PC-9 (cell line): Measurements from ENCODE around the gene TMEM108. TPM values are rescaled to one million over a fixed set of nuclear protein-coding genes. Genes with fewer than 3 reads are reported as not detected.

Experiments used
- BruUV-seq: library from RNA; stranded (reverse); fragments of 400-500 nt; replicated peaks from 2 replicates; lab custom pipeline; 2021; lab: Mats Ljungman, UMichigan
- CTCF ChIA-PET: fragments of 300-600 bp; sonication (Branson Sonifier 250); formaldehyde crosslinking; loops from one replicate; lab custom pipeline; 2022; ENCODE audit warnings: antibody characterized with exemption; lab: Charles Lee
- POLR2A ChIA-PET: fragments of 300-600 bp; sonication (Branson Sonifier 250); formaldehyde crosslinking; loops from one replicate; lab custom pipeline; 2022; ENCODE audit warnings: antibody characterized with exemption; ENCODE audit not compliant: unreplicated experiment; lab: Charles Lee
- DNase-seq, 2 experiments: peaks; one replicate each; pipeline versions ENCODE4 v3.0.0 to v3.0.0-alpha.2; 2015 to 2022; ENCODE audit warnings: mixed read lengths in 1 of 2
- H2AFZ ChIP-seq: fragments of 200-600 bp; sonication (generic); 2 replicates; pipeline ENCODE4 v1.8.1; 2017; ENCODE audit warnings: antibody characterized with exemption
- H3F3A ChIP-seq: fragments of 200-600 bp; sonication (generic); 2 replicates; pipeline ENCODE4 v1.8.1; 2017; ENCODE audit warnings: antibody characterized with exemption, mild to moderate bottlenecking, low read depth; ENCODE audit not compliant: insufficient read depth
- H3K27ac ChIP-seq: fragments of 200-600 bp; sonication (generic); 2 replicates; pipeline ENCODE4 v1.6.1; 2016; ENCODE audit warnings: mixed run types
- H3K27me3 ChIP-seq: fragments of 200-600 bp; sonication (generic); 2 replicates; pipeline ENCODE4 v1.6.1; 2016; ENCODE audit warnings: low read depth, mixed run types; ENCODE audit not compliant: insufficient read depth
- H3K36me3 ChIP-seq: fragments of 200-600 bp; sonication (generic); 2 replicates; pipeline ENCODE4 v1.6.1; 2016; ENCODE audit warnings: low read depth, mixed run types
- H3K4me1 ChIP-seq: fragments of 200-600 bp; sonication (generic); replicated peaks from 2 replicates; pipeline ENCODE4 v1.6.1; 2016; ENCODE audit warnings: mixed run types; ENCODE audit not compliant: insufficient read depth
- H3K4me2 ChIP-seq: fragments of 200-600 bp; sonication (generic); 2 replicates; pipeline ENCODE4 v1.6.1; 2017; ENCODE audit warnings: mixed run types
- H3K4me3 ChIP-seq: fragments of 200-600 bp; sonication (generic); 2 replicates; pipeline ENCODE4 v1.6.1; 2016; ENCODE audit warnings: mixed run types
- H3K79me2 ChIP-seq: fragments of 200-600 bp; sonication (generic); 2 replicates; pipeline ENCODE4 v1.6.1; 2017; ENCODE audit warnings: low read depth, mixed run types
- H3K9me2 ChIP-seq: fragments of 200-600 bp; sonication (generic); 2 replicates; pipeline ENCODE4 v1.8.1; 2017; ENCODE audit warnings: mild to moderate bottlenecking; ENCODE audit not compliant: insufficient read depth
- H3K9me3 ChIP-seq: fragments of 200-600 bp; sonication (generic); 2 replicates; pipeline ENCODE4 v1.8.1; 2016; ENCODE audit warnings: low read depth; ENCODE audit not compliant: insufficient read depth
- H4K20me1 ChIP-seq: fragments of 200-600 bp; sonication (generic); 2 replicates; pipeline ENCODE4 v1.8.1; 2017; ENCODE audit not compliant: insufficient read depth
- EZH2 ChIP-seq: fragments of 200-600 bp; sonication (generic); IDR thresholded peaks from 2 replicates; pipeline ENCODE4 v1.8.0; 2017; ENCODE audit warnings: antibody characterized with exemption, low read depth
- intact Hi-C: fragments of 100-400 bp; cut with micrococcal nuclease; formaldehyde crosslinking; loops from one replicate; pipeline ENCODE4 v1.10.0; 2022; ENCODE audit not compliant: unreplicated experiment
- total RNA-seq: library from RNA; stranded (reverse); gene quantifications from 2 replicates; pipeline ENCODE4 v1.2.3, GENCODE V29; 2021
- TF ChIP-seq, protein P1 (sequence below): fragments of 200-600 bp; sonication (generic); conservative IDR thresholded peaks from 2 replicates; pipeline ENCODE4 v1.6.1; 2017; ENCODE audit warnings: mixed run types, antibody characterized with exemption, mild to moderate bottlenecking, moderate library complexity

Gene TMEM108
- total RNA-seq, 1 experiment from 2014 or later, result not detected

GRCh38 chr3:133330065-133330464 lies 291.9 kb downstream of the TMEM108 start:
- ChIA-PET CTCF (no interaction called here), POLR2A (no interaction called here)
- Histone ChIP-seq H3K36me3 (no peaks in the 10 kb centered on the region), H2AFZ (no peak overlapping the region), H3K4me1 (no peaks in the 10 kb centered on the region), H3K4me2 (no peak overlapping the region), H3K9me2 (no peaks in the 10 kb centered on the region), H3F3A (no peaks in the 10 kb centered on the region), H3K27ac (no peak overlapping the region), H4K20me1 (no peaks in the 10 kb centered on the region), H3K9me3 (no peaks in the 10 kb centered on the region), H3K4me3 (no peak overlapping the region), H3K79me2 (no peaks in the 10 kb centered on the region), H3K27me3 (peaks cover 49% of the 10 kb centered on the region)
- intact Hi-C loops, result no loop called here
- no peak for TF ChIP-seq EZH2
- TF ChIP-seq, protein P1, sequence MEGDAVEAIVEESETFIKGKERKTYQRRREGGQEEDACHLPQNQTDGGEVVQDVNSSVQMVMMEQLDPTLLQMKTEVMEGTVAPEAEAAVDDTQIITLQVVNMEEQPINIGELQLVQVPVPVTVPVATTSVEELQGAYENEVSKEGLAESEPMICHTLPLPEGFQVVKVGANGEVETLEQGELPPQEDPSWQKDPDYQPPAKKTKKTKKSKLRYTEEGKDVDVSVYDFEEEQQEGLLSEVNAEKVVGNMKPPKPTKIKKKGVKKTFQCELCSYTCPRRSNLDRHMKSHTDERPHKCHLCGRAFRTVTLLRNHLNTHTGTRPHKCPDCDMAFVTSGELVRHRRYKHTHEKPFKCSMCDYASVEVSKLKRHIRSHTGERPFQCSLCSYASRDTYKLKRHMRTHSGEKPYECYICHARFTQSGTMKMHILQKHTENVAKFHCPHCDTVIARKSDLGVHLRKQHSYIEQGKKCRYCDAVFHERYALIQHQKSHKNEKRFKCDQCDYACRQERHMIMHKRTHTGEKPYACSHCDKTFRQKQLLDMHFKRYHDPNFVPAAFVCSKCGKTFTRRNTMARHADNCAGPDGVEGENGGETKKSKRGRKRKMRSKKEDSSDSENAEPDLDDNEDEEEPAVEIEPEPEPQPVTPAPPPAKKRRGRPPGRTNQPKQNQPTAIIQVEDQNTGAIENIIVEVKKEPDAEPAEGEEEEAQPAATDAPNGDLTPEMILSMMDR, result no peak
- no peak for DNase-seq
- BruUV-seq, result no TSS peak

DNA sequence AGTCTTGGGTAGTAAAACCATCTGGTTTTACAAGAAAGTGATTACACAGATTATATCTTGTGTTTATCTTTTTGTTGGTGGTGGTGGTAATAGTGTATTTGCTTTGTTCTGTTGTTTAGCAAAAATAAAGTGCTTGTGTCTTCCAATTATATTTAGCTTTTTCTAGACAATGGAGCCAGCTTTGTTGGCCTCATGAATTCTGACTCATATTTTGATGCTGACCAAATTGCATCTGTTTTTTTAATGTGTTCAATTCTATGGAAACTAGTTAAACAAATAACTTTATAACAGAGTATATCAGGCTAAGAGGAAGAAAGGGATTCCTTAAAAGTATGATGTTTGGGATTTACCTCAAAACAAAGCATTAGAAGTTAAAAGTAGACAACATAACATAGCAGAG lies 292.3 kb downstream of the TMEM108 start:
- BruUV-seq, result no TSS peak
- ChIA-PET POLR2A (no interaction called here), CTCF (no interaction called here)

DNA sequence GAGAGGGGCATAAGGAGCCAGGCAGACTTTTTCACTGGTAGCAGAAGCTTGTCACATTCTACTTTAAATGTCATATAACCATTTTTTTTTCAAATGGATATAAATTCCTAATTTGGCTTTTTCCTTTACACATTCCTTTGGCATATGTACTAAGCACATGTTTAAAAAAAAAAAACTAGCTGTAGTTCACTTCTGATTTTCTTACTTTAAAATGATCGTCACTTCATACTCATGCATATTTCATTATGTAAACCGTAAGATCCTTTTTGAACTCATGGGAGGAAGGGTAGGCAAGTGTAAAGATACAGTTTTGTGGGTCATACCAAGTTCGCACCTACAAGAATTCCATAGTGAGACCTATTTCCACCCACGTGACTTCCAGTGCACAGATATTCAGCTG lies 316.5 kb downstream of the TMEM108 start:
- ChIA-PET POLR2A (interaction anchor here (0.6 kb wide), 1 partner anchor 1984 kb away, joined by 3 read pairs; no protein-coding TSS in a partner anchor), CTCF (no interaction called here)
- no peaks in the 10 kb centered on the region for H3K4me1 ChIP-seq
- H3K9me3 ChIP-seq, result no peaks in the 10 kb centered on the region
- H3F3A ChIP-seq, result no peaks in the 10 kb centered on the region
- H2AFZ ChIP-seq, result no peak overlapping the region
- H3K4me2 ChIP-seq, result no peak overlapping the region
- no peaks in the 10 kb centered on the region for H3K79me2 ChIP-seq
- H3K9me2 ChIP-seq, result no peaks in the 10 kb centered on the region
- no peak overlapping the region for H3K4me3 ChIP-seq
- DNase-seq, result no peak
- H3K27ac ChIP-seq, result no peak overlapping the region
- TF ChIP-seq EZH2, result no peak
- TF ChIP-seq, protein P1, result no peak
- BruUV-seq, result no TSS peak
- H3K36me3 ChIP-seq, result no peaks in the 10 kb centered on the region
- intact Hi-C loops, result no loop called here
- peaks cover 9% of the 10 kb centered on the region; the same call in 1 of the 2 replicates for H3K27me3 ChIP-seq
- no peaks in the 10 kb centered on the region for H4K20me1 ChIP-seq

More for the DNA sequence above, 292.3 kb downstream of the TMEM108 start:
- Histone ChIP-seq H2AFZ (no peak overlapping the region), H3K4me2 (no peak overlapping the region), H4K20me1 (no peaks in the 10 kb centered on the region), H3K27ac (no peak overlapping the region), H3K9me3 (no peaks in the 10 kb centered on the region), H3K4me3 (no peak overlapping the region), H3K79me2 (no peaks in the 10 kb centered on the region), H3K4me1 (no peaks in the 10 kb centered on the region), H3F3A (no peaks in the 10 kb centered on the region), H3K9me2 (no peaks in the 10 kb centered on the region), H3K36me3 (no peaks in the 10 kb centered on the region), H3K27me3 (peaks cover 52% of the 10 kb centered on the region)
- intact Hi-C loops, result no loop called here
- TF ChIP-seq, protein P1, result no peak
- no peak for TF ChIP-seq EZH2
- no peak for DNase-seq
